GM18861 (cell line): ENCODE data around the gene SMKR1.
"Not testable (repeated sequence)": the region's sequence is repeated elsewhere in the genome, so short reads cannot be mapped to it uniquely, and the experiment has no call there.

Experiments
- ATAC-seq: cut with Tn5 transposase; IDR thresholded peaks from one replicate; pipeline ENCODE4 v1.9.1; 2021; ENCODE audit not compliant: unreplicated experiment

SMKR1 gene

DNA sequence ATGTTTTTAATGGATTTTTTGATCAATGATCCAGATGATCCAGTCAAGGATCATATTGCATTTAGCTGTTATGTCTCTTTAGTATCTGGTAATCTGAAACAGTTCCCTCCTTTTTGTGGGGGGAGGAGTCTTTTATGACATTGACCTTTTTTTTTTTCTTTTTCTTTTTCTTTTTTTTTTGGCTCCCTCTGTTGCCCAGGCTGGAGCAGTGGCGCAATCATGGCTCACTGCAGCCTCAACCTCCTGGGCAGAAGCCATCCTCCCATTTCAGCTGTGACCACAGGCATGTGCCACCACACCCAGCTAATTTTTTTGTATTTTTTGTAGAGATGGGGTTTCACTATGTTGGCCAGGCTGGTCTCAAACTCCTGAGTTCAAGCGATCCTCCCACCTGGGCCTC is 22.1 kb downstream of the SMKR1 start:
- not testable (repeated sequence) for ATAC-seq

DNA sequence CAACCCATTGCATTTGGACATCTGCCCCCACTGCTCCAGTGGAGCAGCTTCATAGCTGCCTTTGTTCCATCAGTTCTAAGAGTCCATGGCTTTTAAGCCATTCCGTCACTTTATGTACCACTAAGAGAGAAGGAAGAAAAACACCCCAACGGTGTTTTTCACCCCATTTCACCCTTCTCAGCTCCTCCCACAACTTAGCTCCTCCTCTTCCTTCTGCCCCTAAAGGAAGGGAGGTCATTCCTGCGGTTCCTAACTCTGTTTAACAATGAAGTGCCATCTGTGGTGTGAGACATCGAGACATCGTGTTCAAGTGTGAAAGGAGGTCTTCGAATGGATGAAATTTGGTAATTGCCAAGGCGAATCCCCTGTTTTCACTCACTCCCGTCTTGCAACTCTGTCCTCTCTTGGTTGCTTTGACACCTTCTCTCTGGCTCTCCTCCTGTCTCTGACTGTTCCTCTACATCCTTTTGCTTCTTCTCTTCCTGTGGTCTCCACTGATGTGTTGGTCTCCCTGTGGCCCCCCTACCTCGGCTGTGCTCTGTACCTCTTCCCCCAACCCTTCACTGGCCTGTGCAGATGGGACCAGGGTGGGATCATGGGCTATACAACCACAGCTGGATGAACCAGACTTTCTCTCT is 23.0 kb downstream of the SMKR1 start:
- ATAC-seq = no peak

DNA sequence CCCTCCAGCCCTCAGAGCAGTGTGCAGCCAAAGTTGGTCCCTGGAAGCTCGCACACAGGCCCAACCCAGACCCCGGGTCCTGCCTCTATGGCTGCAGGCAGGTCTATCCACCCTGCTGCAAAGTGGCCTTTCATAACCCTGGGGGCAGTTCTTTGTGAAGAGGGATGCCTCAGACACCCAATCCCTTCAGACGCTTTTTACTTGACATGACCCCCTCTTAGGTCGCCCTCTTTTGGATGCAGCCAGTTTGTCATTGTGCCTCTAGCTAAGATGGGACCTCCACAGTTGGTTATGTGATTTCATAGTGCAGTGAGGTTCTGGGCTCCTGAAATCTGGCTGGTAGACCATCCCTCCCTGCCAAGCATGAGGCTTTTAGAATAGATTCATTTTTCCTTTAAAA is 27.3 kb downstream of the SMKR1 start:
- ATAC-seq = no peak

DNA sequence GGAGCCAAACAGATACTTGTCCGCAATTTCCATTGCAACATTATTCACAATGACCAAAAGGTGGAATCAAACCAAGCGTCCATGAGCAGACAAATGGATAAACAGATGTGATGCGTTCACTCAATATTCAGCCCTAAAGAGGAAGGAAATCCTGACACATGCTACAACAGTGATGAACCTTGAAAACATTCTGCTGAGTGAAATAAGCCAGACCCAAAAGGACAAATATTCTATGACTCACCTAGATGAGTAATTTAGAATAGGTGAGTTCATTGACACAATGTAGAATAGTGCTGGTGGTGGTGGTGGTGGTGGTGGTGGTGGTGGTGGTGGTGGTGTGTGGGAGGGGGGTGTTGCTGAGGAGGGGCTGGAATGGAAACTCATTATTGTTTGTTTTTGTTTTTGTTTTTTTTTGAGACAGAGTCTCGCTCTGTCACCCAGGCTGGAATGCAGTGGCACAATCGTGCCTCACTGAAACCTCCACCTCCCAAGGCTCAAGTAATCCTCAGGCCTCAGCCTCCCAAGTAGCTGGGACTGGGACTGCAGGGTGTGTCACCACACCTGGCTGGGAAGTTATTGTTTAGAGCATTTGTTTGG is 28.6 kb downstream of the SMKR1 start:
- no peak for ATAC-seq

- ATAC-seq = no peak
These were observed 29.4 kb downstream of the SMKR1 start for GRCh38 chr7:129531721-129532120.

DNA sequence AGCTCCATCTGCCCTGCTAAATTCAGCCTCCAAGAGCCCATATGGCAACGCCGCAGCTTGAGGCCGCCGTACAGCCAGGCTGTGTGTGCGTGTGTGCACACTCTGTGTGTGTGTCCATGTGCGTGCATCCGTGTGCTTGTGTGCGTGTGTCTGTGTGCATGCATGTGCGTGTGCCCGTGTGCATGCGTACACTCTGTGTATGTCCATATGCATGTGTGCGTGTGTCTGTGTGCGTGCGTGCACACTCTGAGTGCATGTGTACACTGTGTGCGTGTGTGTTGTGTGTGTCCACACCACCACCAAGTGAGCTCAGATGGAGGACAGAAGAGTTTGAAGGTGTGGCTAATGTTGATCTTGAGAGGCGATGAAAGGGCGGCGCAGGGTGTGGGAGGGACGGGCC is 30.0 kb downstream of the SMKR1 start:
- ATAC-seq = no peak

DNA sequence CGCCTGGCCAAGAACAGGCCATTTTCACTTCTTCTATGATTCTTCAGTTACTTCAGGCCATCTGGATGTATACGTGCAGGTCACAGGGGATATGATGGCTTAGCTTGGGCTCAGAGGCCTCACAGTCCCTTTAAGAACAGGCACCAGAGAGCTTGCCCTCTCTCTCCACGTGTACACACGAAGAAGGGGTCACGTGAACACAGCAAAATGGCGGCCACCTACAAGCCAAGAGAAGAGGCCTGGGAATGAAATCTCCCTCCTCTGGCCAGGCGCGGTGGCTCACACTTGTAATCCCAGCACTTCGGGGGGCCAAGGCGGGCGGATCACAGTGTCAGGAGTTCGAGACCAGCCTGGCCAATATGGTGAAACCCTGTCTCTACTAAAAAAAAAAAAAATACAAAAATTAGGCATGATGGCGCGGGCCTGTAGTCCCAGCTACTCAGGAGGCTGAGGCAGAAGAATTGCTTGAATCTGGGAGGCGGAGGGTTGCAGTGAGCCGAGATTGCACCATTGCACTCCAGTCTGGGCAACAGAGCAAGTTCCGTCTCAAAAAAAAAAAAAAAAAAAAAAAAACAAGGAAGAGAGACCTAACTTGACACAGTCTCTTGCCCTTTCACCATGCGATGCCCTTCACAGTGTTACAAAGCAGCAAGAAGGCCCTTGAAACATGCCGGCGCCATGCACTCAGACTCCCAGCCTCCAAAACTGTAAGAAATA is 32.4 kb downstream of the SMKR1 start:
- not testable (repeated sequence) for ATAC-seq

GRCh38 chr7:129535896-129536295 is 33.6 kb downstream of the SMKR1 start:
- no peak for ATAC-seq

GRCh38 chr7:129536323-129536722 is 34.0 kb downstream of the SMKR1 start:
- ATAC-seq = no peak

- no peak for ATAC-seq
These were observed 36.5 kb downstream of the SMKR1 start for GRCh38 chr7:129538790-129539189.

- no peak for ATAC-seq
These were observed 38.0 kb downstream of the SMKR1 start for GRCh38 chr7:129540340-129540739.

DNA sequence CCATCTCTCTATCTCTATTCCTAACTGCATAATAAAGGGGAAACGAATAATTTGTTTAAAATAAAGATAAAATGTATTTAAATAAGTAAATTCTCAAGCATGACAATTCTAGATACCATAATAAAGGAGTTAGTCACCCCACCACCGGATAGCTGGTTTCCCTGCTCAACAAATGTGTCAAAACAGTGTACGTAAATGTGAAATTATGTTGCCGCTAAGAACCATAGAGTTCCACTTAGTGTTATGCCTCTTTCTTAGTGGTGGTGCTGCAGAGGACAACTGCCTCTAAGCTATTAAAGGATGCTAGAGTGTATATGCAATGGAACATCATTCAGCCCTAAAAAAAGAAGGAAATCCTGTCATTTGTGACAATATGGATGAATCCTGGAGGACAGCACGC is 42.4 kb downstream of the SMKR1 start:
- no peak for ATAC-seq

DNA sequence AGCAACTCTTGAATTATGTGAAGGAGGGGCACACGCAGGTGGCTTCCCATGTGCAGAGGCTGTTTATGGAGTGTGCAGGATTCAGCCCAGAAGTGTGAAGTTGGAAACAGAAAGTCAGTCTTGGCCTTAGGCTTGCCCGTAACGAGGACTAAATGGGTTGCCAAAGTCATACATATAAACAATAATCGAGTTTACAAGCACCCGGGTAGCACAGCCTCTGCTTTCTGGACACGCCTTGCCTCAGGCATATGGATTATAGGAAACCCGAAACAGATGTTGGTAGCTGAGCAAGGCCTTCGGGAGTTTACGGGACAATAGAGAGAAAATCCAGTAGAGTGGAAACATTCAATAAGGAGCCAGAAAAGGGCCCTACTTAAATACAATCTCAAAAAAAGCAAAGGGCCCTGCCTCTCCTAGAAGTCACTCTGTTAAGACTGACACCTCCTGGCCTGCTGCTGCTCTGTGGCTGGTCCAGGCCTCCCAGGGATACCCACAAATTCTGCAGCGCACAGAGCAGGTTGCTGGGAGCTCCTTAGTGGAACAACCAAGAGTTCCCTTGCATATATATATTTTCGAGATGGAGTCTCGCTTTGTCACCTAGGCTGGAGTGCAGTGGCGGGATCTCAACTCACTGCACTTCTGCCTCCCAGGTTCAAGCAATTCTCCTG is 48.5 kb downstream of the SMKR1 start:
- no peak for ATAC-seq

- no peak for ATAC-seq
These were observed 51.6 kb downstream of the SMKR1 start for GRCh38 chr7:129553899-129554461.

DNA sequence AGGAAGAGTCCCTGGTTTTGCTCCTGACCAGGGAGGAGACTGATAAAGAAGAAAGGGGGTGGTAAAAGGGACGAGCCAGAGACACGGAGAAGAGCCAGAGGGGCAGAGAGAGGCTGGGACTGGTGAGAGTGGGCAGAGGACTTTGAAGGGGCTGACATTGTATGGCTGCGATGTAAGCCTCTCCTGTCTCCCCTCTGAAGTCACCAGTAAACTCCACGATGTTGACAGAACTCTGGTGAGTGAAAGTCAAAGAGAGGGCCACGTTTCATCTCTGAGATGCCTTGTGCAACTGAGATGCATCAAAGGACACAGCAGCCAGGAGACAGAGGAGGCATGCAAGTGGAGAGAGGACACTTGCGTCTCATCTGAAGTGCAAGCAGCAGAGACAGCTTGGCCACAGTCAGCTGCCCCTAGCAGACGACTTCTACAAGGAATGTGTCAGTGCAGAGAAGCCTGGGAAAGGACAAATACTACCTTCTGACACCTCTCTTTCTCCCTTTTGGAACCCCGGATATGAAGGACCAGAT is 54.3 kb downstream of the SMKR1 start:
- no peak for ATAC-seq

DNA sequence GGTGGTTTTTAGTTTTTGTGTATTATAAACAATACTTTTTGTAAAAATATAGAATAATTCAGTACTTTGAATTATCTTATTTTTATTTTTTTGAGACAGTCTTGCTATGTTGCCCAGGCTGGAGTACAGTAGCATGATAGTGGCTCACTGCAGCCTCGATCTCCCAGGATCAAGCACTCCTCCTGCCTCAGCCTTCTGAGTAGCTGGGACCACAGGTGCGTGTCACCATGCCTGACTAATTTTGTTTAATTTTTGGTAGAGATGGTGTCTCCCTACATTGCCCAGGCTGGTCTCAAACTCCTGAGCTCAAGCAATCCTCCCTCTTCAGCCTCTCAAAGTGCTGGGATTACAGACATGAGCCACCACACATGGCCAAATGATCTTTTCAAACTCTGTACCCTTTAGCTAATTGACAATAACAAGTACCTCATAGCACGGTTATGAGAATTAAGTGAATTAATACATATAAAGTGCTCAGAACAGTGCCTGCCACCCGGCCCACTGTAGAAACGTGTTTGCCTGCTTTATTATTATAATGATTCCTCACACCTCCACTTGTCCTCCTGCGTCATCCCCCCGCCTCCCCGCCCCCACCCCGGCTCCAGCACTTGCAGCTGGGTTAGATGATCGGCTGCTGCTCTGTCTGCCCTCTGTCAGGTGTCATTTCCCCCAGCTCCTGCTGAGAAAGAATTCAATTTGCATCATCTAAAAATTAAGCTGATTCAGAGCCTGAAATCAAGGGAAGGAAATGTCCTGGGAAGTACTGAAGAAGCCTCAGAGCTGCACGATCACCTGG is 55.6 kb downstream of the SMKR1 start:
- no peak for ATAC-seq

GRCh38 chr7:129559564-129559963 is 57.2 kb downstream of the SMKR1 start:
- no peak for ATAC-seq

GRCh38 chr7:129560831-129561230 is 58.5 kb downstream of the SMKR1 start:
- no peak for ATAC-seq

DNA sequence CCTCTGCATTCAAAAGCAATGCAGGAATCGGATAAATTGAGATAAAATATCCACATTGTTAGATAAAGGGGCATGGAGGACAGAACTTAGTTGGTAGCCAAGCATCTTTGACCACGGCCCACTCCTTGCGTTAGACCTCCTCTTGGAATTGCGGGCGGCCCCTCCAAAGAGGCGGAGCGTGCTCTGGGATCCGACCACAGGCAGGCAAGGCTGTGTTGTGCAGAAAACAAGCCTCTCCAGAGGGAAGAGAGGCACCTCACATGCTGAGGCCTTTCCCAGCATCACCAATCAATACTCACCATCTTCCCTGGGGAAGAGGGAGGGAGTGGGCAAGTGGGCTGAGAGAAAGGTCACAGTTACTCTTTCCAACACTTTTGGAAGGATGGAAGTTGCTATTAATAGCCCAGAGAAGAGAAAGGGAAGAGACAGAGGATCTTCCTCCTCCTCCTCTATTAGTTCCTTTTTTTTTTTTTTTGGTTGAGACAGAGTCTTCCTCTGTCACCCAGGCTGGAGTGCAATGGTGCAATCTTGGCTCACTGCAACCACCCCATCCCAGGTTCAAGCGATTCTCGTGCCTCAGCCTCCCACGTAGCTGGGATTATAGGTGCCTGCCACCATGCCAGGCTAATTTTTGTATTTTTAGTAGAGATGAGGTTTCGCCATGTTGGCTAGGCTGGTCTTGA is 59.5 kb downstream of the SMKR1 start:
- ATAC-seq = no peak
